ENCODE measurements around the gene S100A5.
"Not testable (repeated sequence)": the region's sequence is repeated elsewhere in the genome, so short reads cannot be mapped to it uniquely, and the experiment has no call there.

S100A5 gene

GRCh38 chr1:153566414-153567371 is 26.0 kb upstream of the S100A5 start:
- no peak for DNase-seq

GRCh38 chr1:153565529-153566374 is 25.0 kb upstream of the S100A5 start, which contains the start of gene S100A2:
Gene S100A2, minus strand, starts transcription at chr1:153565844. Its CDS starts 1,967 bp downstream, at chr1:153563877.
- no peak for DNase-seq

- no peak for DNase-seq
These were observed 23.3 kb upstream of the S100A5 start for GRCh38 chr1:153563991-153564390.

- no peak for DNase-seq
These were observed 22.8 kb upstream of the S100A5 start for GRCh38 chr1:153563483-153563901.

GRCh38 chr1:153562021-153562420 is 21.3 kb upstream of the S100A5 start:
- not testable (repeated sequence) for DNase-seq

GRCh38 chr1:153561466-153561985 is 20.8 kb upstream of the S100A5 start:
- no peak for DNase-seq

- no peak for DNase-seq
These were observed 20.2 kb upstream of the S100A5 start for GRCh38 chr1:153560771-153561465.

- no peak for DNase-seq
These were observed 19.5 kb upstream of the S100A5 start for GRCh38 chr1:153560241-153560640.

GRCh38 chr1:153557877-153558276 is 17.1 kb upstream of the S100A5 start:
- DNase-seq = no peak

GRCh38 chr1:153556348-153556747 is 15.6 kb upstream of the S100A5 start:
- DNase-seq = no peak

- no peak for DNase-seq
These were observed 13.3 kb upstream of the S100A5 start for GRCh38 chr1:153553830-153554541.

- DNase-seq = no peak
These were observed 12.4 kb upstream of the S100A5 start for GRCh38 chr1:153553096-153553495.

- DNase-seq = no peak
These were observed 11.6 kb upstream of the S100A5 start for GRCh38 chr1:153552335-153552734.

GRCh38 chr1:153550827-153551500 is 10.2 kb upstream of the S100A5 start:
- DNase-seq = no peak

GRCh38 chr1:153550398-153550758 is 9.6 kb upstream of the S100A5 start:
- no peak for DNase-seq

- no peak for DNase-seq
These were observed 9.1 kb upstream of the S100A5 start for GRCh38 chr1:153549741-153550397.

- DNase-seq = no peak
These were observed 8.3 kb upstream of the S100A5 start, which contains the start of gene S100A3 for GRCh38 chr1:153548722-153549688. Gene S100A3, minus strand, starts transcription at chr1:153549258. Its CDS starts 773 bp downstream, at chr1:153548485.

- no peak for DNase-seq
These were observed 7.1 kb upstream of the S100A5 start for GRCh38 chr1:153547560-153548551.

Measured in cortex of kidney (tissue), 1 donor.